Measurements from ENCODE around the gene CCDC149.

CCDC149 gene

DNA sequence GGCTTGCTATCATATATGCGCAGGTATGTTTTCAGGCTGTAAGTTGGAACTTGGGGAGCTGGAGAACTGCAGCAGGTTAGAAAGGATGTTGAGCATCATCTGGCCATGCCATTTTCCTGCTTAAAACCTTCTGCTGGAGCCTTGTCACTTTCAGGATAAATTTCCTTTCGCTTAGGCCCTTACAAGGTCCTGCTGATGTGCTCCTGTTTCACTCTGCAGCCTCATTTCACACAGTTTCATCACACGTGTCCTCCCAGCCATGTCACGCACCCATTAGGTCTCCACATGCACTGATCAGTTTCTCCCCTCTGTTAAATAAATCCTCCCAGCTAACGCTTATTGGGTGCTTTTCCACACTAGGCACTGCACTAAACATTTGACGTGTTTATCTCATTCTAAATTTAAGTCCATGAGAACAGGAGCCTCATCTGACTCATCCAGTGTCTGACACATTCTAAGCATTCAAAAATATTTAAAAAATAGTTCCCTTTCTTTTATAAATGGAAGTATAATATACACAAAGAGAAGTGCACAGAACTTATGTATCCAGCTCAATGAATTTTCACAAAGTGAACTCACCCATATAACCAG, 102.9 kb downstream of the CCDC149 start:
- Histone ChIP-seq H3K4me1 (ENCODE audit: insufficient read depth, low read length, severe bottlenecking) (no peaks in the 10 kb centered on the region), H3K27me3 (ENCODE audit: insufficient read depth, low read length) (no peaks in the 10 kb centered on the region), H3K9ac (ENCODE audit: low read length) (no peak overlapping the region), H3K4me2 (ENCODE audit: low read length) (no peak overlapping the region), H3F3A (ENCODE audit: insufficient read depth, low read length) (no peaks in the 10 kb centered on the region), H4K20me1 (ENCODE audit: insufficient read depth, low read length) (no peaks in the 10 kb centered on the region), H3K79me2 (ENCODE audit: insufficient read depth, low read length) (no peaks in the 10 kb centered on the region), H3K4me3 (ENCODE audit: low read depth, low read length, poor library complexity, severe bottlenecking) (no peak overlapping the region), H3K27ac (ENCODE audit: low read depth, low read length, poor library complexity, severe bottlenecking) (no peak overlapping the region), H3K9me2 (ENCODE audit: low read depth, low read length) (no peaks in the 10 kb centered on the region), H2AFZ (ENCODE audit: low read length) (no peak overlapping the region), H3K9me3 (ENCODE audit: low read length) (no peaks in the 10 kb centered on the region), H3K36me3 (ENCODE audit: insufficient read depth, low read length) (no peaks in the 10 kb centered on the region)
- TF ChIP-seq CTCF (IDR thresholded peaks at IDR 0.05; ENCODE audit: low read length) = no peak
- no peak for TF ChIP-seq EZH2 (IDR thresholded peaks at IDR 0.05; ENCODE audit: borderline replicate concordance, low read length)

DNA sequence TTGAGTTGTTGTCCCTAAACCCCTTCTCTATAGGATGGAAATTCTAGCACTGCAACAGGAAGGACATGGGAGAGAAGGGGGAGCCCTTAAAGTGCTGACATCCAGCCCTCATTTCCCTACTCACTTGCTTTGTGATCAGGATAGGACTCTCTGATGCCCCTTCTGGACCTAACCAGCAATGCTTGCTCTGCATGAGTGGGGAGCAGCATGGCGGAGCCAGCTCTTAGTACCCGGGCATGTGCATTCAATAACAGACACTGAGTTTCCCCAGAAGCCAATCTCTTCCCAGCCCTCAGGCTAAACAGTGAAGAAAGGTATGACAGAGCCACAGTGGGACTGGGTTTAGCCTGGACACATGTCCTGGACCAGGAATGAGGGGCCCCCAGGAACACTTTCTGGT, 103.5 kb downstream of the CCDC149 start:
- no peaks in the 10 kb centered on the region for H3K9me3 ChIP-seq (ENCODE audit: low read length)

GRCh38 chr4:24808955-24809354, 103.9 kb downstream of the CCDC149 start:
- TF ChIP-seq EZH2 (IDR thresholded peaks at IDR 0.05; ENCODE audit: borderline replicate concordance, low read length) = no peak
- TF ChIP-seq CTCF (IDR thresholded peaks at IDR 0.05; ENCODE audit: low read length) = no peak
- Histone ChIP-seq H3K36me3 (ENCODE audit: insufficient read depth, low read length) (no peaks in the 10 kb centered on the region), H3K9me3 (ENCODE audit: low read length) (no peaks in the 10 kb centered on the region), H3K79me2 (ENCODE audit: insufficient read depth, low read length) (no peaks in the 10 kb centered on the region), H3K9ac (ENCODE audit: low read length) (no peak overlapping the region), H3K4me2 (ENCODE audit: low read length) (no peak overlapping the region), H3K4me3 (ENCODE audit: low read depth, low read length, poor library complexity, severe bottlenecking) (no peak overlapping the region), H3F3A (ENCODE audit: insufficient read depth, low read length) (no peaks in the 10 kb centered on the region), H4K20me1 (ENCODE audit: insufficient read depth, low read length) (no peaks in the 10 kb centered on the region), H3K27me3 (ENCODE audit: insufficient read depth, low read length) (no peaks in the 10 kb centered on the region), H3K4me1 (ENCODE audit: insufficient read depth, low read length, severe bottlenecking) (no peaks in the 10 kb centered on the region), H2AFZ (ENCODE audit: low read length) (no peak overlapping the region), H3K27ac (ENCODE audit: low read depth, low read length, poor library complexity, severe bottlenecking) (no peak overlapping the region), H3K9me2 (ENCODE audit: low read depth, low read length) (no peaks in the 10 kb centered on the region)

More for the DNA sequence above, 103.5 kb downstream of the CCDC149 start:
- no peak overlapping the region for H3K4me2 ChIP-seq (ENCODE audit: low read length)
- no peaks in the 10 kb centered on the region for H3K4me1 ChIP-seq (ENCODE audit: insufficient read depth, low read length, severe bottlenecking)
- no peak overlapping the region for H3K27ac ChIP-seq (ENCODE audit: low read depth, low read length, poor library complexity, severe bottlenecking)
- H3K9me2 ChIP-seq (ENCODE audit: low read depth, low read length) = no peaks in the 10 kb centered on the region
- H2AFZ ChIP-seq (ENCODE audit: low read length) = no peak overlapping the region
- no peaks in the 10 kb centered on the region for H3F3A ChIP-seq (ENCODE audit: insufficient read depth, low read length)
- H3K27me3 ChIP-seq (ENCODE audit: insufficient read depth, low read length) = no peaks in the 10 kb centered on the region
- no peak overlapping the region for H3K4me3 ChIP-seq (ENCODE audit: low read depth, low read length, poor library complexity, severe bottlenecking)
- no peaks in the 10 kb centered on the region for H3K79me2 ChIP-seq (ENCODE audit: insufficient read depth, low read length)
- TF ChIP-seq EZH2 (IDR thresholded peaks at IDR 0.05; ENCODE audit: borderline replicate concordance, low read length) (no peak), CTCF (IDR thresholded peaks at IDR 0.05; ENCODE audit: low read length) (no peak)
- H4K20me1 ChIP-seq (ENCODE audit: insufficient read depth, low read length) = no peaks in the 10 kb centered on the region
- no peak overlapping the region for H3K9ac ChIP-seq (ENCODE audit: low read length)
- H3K36me3 ChIP-seq (ENCODE audit: insufficient read depth, low read length) = no peaks in the 10 kb centered on the region
